Fibroblast of the conjunctiva (primary cell): ENCODE results near the gene DDX49.

Experiments used
- DNase-seq: peaks from one replicate; pipeline ENCODE4 v3.0.0-alpha.2; 2010; ENCODE audit warnings: low read depth

Gene DDX49

DNA sequence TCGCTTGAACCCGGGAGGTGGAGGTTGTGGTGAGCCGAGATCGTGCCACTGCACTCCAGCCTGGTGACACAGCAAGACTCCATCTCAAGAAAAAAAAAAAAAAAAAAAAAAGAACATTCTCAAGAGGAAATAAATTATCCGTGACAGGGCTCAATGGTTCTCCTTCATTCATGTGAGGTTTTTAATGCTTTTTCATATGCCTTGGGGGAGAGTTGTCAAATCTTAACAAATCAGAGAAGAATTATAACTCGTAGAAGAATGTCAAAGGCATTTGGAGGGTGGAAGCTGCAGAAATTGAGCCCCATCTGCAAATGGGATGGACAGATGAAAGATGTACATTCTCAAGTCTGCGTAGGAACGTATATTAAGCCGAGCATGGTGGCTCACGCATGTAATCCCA is 56.4 kb downstream of the DDX49 start:
- no peak for DNase-seq
